HepG2 (cell line): ENCODE data around the gene SYNM. TPM values are rescaled to one million over a fixed set of nuclear protein-coding genes. Genes with fewer than 3 reads are reported as not detected.

ENCODE experiments used
- BCLAF1 ChIP-seq: fragments of 450-650 bp; IDR thresholded peaks from 2 replicates; pipeline ENCODE4 v1.6.1; 2017; ENCODE audit warnings: mild to moderate bottlenecking
- CREB1 ChIP-seq, 2 experiments: fragments of 450-650 bp in 1 of 2; IDR thresholded peaks; 2 replicates each; pipeline ENCODE4 v1.6.1; 2016 to 2017; ENCODE audit warnings: control low read depth in 1 of 2, mild to moderate bottlenecking in 1 of 2, missing compliant biosample characterization in 1 of 2, missing genetic modification characterization in 1 of 2
- FUBP1 ChIP-seq: sonication (generic); formaldehyde crosslinking; IDR thresholded peaks from 2 replicates; pipeline ENCODE4 v1.5.1; 2020; ENCODE audit warnings: missing genetic modification reagents, mild to moderate bottlenecking, borderline replicate concordance
- JARID2 ChIP-seq: sonication (generic); formaldehyde crosslinking; IDR thresholded peaks from 2 replicates; pipeline ENCODE4 v1.8.1; 2023; ENCODE audit warnings: missing genetic modification reagents, inconsistent platforms; ENCODE audit not compliant: insufficient replicate concordance
- MEF2D ChIP-seq: sonication (generic); formaldehyde crosslinking; IDR thresholded peaks from 2 replicates; pipeline ENCODE4 v1.5.1; 2020; ENCODE audit warnings: mild to moderate bottlenecking, missing genetic modification reagents
- NR2F1 ChIP-seq, 2 experiments: fragments of 450-650 bp in 1 of 2; formaldehyde crosslinking in 1 of 2; IDR thresholded peaks; 2 replicates each; pipeline versions ENCODE4 v1.5.0 to v1.6.1; 2016 to 2020; ENCODE audit warnings: mild to moderate bottlenecking in 1 of 2, missing compliant biosample characterization in 1 of 2, missing genetic modification reagents in 1 of 2, moderate library complexity in 1 of 2
- RBM39 ChIP-seq: fragments of 200-400 bp; formaldehyde crosslinking; IDR thresholded peaks from one replicate; pipeline ENCODE4 v1.6.1; 2018; ENCODE audit warnings: antibody characterized with exemption, mild to moderate bottlenecking, low read depth, low read length; ENCODE audit not compliant: poor library complexity, severe bottlenecking
- RELA ChIP-seq: sonication (generic); formaldehyde crosslinking; IDR thresholded peaks from 2 replicates; pipeline ENCODE4 v1.4.0; 2020; ENCODE audit warnings: missing genetic modification reagents
- SCMH1 ChIP-seq: sonication (generic); formaldehyde crosslinking; IDR thresholded peaks from 2 replicates; pipeline ENCODE4 v1.9.0; 2021; ENCODE audit warnings: missing genetic modification reagents, mild to moderate bottlenecking, borderline replicate concordance
- STAG1 ChIP-seq: sonication (generic); formaldehyde crosslinking; IDR thresholded peaks from 2 replicates; pipeline ENCODE4 v1.4.0; 2020; ENCODE audit warnings: missing genetic modification reagents
- TFDP2 ChIP-seq: sonication (generic); formaldehyde crosslinking; IDR thresholded peaks from 2 replicates; pipeline ENCODE4 v1.4.0; 2020; ENCODE audit warnings: missing genetic modification reagents
- ZNF180 ChIP-seq: sonication (generic); formaldehyde crosslinking; IDR thresholded peaks from 2 replicates; pipeline ENCODE4 v1.4.0; 2020; ENCODE audit warnings: low read depth, missing genetic modification reagents, borderline replicate concordance
- ZSCAN9 ChIP-seq: IDR thresholded peaks from 2 replicates; pipeline ENCODE4 v1.6.1; 2016; ENCODE audit warnings: borderline replicate concordance
- polyA plus RNA-seq, 8 experiments: library from polyadenylated mRNA; depleted of rRNA in 3 of 8; stranded (reverse) in 7 of 8; unstranded in 1 of 8; fragments of >200 nt; fragmentation: Illumina TruSeq in 4 of 8; extraction: Trizol in 4 of 8; gene quantifications; 2 replicates each; pipeline versions ENCODE4 v1.2.1 to v1.2.3, GENCODE V29; 2011 to 2016; ENCODE audit warnings: low read depth in 4 of 8, missing spikeins in 1 of 8, mixed read lengths in 1 of 8; ENCODE audit not compliant: insufficient read depth in 1 of 8
- total RNA-seq, 5 experiments: library from RNA; depleted of rRNA; stranded (reverse); fragments of >200 nt; fragmentation: Illumina TruSeq; extraction: Trizol; gene quantifications; 2 replicates each; pipeline ENCODE4 v1.2.3, GENCODE V29; 2016; ENCODE audit warnings: low read depth in 1 of 5
- TF ChIP-seq, protein P1 (sequence below): sonication (generic); formaldehyde crosslinking; IDR thresholded peaks from 2 replicates; pipeline ENCODE4 v1.4.0; 2020; ENCODE audit warnings: missing genetic modification reagents, borderline replicate concordance
- TF ChIP-seq, protein P2 (sequence below): sonication (generic); formaldehyde crosslinking; IDR thresholded peaks from 2 replicates; pipeline ENCODE4 v1.4.0; 2020; ENCODE audit warnings: missing genetic modification reagents

Gene SYNM
- total and polyA plus RNA-seq, 2 of the 13 experiments (the other 11 are each of a cell fraction or from before 2014, with no cell fraction given) = 1.1 to 3.7 TPM

DNA sequence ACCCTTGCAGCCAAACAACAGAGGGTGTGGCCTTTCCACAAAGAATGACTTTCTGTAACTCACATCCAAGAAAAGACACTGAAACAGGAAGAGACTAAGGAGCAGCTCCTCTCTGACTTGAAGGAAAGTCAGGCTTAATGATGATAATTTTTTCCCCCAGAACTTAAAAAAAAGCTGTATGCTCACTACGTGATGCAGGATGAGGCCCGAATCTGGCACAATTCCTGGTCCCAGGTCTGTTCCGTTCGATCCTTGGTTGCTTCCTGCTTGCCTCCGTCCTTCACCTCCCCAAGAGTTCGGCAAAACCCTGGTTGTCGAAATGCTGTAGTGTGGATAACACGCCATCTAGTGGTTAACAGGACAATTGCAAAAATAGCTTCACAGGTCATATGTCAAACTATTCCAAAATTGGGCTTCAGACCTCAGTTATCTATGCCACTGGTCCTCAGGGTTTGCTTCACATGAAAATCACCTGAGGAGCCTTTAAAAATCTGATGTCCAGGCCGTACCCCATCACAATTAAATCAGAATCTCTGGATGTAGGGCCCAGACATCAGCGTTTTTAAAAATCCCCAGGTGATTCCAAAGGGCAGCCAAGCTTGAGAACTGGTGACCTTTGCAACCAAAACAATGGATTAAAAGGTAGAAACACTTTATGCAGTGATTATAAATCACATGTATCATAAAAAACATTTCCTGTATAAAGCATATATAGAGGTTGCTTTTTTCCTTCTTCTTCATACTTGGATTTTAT lies 28.1 kb upstream of the SYNM start (continued):
- TF ChIP-seq TFDP2 (CRISPR knock-in tag) (no peak), CREB1 (IDR thresholded peaks at IDR 0.05) (no peak), CREB1 (CRISPR knock-in tag; IDR thresholded peaks at IDR 0.05) (no peak), RBM39 (no peak), ZNF180 (CRISPR knock-in tag) (no peak), BCLAF1 (no peak), RELA (CRISPR knock-in tag) (no peak), ZSCAN9 (no peak), FUBP1 (CRISPR knock-in tag) (no peak), STAG1 (peak; percentile 96), SCMH1 (CRISPR knock-in tag) (no peak), JARID2 (no peak), NR2F1 (CRISPR knock-in tag; IDR thresholded peaks at IDR 0.05) (peak; percentile 45 to 62; a peak in 2 of 4 replicates), MEF2D (no peak)
- TF ChIP-seq, protein P1, sequence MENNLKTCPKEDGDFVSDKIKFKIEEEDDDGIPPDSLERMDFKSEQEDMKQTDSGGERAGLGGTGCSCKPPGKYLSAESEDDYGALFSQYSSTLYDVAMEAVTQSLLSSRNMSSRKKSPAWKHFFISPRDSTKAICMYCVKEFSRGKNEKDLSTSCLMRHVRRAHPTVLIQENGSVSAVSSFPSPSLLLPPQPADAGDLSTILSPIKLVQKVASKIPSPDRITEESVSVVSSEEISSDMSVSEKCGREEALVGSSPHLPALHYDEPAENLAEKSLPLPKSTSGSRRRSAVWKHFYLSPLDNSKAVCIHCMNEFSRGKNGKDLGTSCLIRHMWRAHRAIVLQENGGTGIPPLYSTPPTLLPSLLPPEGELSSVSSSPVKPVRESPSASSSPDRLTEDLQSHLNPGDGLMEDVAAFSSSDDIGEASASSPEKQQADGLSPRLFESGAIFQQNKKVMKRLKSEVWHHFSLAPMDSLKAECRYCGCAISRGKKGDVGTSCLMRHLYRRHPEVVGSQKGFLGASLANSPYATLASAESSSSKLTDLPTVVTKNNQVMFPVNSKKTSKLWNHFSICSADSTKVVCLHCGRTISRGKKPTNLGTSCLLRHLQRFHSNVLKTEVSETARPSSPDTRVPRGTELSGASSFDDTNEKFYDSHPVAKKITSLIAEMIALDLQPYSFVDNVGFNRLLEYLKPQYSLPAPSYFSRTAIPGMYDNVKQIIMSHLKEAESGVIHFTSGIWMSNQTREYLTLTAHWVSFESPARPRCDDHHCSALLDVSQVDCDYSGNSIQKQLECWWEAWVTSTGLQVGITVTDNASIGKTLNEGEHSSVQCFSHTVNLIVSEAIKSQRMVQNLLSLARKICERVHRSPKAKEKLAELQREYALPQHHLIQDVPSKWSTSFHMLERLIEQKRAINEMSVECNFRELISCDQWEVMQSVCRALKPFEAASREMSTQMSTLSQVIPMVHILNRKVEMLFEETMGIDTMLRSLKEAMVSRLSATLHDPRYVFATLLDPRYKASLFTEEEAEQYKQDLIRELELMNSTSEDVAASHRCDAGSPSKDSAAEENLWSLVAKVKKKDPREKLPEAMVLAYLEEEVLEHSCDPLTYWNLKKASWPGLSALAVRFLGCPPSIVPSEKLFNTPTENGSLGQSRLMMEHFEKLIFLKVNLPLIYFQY (CRISPR knock-in tag) = no peak
- TF ChIP-seq, protein P2, sequence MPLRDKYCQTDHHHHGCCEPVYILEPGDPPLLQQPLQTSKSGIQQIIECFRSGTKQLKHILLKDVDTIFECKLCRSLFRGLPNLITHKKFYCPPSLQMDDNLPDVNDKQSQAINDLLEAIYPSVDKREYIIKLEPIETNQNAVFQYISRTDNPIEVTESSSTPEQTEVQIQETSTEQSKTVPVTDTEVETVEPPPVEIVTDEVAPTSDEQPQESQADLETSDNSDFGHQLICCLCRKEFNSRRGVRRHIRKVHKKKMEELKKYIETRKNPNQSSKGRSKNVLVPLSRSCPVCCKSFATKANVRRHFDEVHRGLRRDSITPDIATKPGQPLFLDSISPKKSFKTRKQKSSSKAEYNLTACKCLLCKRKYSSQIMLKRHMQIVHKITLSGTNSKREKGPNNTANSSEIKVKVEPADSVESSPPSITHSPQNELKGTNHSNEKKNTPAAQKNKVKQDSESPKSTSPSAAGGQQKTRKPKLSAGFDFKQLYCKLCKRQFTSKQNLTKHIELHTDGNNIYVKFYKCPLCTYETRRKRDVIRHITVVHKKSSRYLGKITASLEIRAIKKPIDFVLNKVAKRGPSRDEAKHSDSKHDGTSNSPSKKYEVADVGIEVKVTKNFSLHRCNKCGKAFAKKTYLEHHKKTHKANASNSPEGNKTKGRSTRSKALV (CRISPR knock-in tag) = no peak
